ENCODE measurements around the gene DDX39B. TPM values are rescaled to one million over a fixed set of nuclear protein-coding genes. Genes with fewer than 3 reads are reported as not detected.

The DDX39B gene
- total and polyA plus RNA-seq, 2 experiments from 2014 or later, result 210 to 287 TPM

DNA sequence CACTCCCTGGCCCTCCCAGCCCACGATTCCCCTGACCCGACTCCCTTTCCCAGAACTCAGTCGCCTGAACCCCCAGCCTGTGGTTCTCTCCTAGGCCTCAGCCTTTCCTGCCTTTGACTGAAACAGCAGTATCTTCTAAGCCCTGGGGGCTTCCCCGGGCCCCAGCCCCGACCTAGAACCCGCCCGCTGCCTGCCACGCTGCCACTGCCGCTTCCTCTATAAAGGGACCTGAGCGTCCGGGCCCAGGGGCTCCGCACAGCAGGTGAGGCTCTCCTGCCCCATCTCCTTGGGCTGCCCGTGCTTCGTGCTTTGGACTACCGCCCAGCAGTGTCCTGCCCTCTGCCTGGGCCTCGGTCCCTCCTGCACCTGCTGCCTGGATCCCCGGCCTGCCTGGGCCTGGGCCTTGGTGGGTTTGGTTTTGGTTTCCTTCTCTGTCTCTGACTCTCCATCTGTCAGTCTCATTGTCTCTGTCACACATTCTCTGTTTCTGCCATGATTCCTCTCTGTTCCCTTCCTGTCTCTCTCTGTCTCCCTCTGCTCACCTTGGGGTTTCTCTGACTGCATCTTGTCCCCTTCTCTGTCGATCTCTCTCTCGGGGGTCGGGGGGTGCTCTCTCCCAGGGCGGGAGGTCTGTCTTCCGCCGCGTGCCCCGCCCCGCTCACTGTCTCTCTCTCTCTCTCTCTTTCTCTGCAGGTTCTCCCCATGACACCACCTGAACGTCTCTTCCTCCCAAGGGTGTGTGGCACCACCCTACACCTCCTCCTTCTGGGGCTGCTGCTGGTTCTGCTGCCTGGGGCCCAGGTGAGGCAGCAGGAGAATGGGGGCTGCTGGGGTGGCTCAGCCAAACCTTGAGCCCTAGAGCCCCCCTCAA lies 30.5 kb upstream of the DDX39B start, which contains the start of gene LTA:
TSS of gene LTA (plus strand) at position 249 of the 871 bp plus-strand sequence. CDS start at position 703, 454 bp downstream.
- Histone ChIP-seq H3K4me3 (no peak within 1 kb of the TSS), H3K36me3 (replicated peaks; ENCODE audit: insufficient read depth, low read depth) (no peaks in the 10 kb centered on the region), H2AFZ (no peak within 1 kb of the TSS), H3K79me2 (no peaks in the 10 kb centered on the region), H3K4me2 (no peak within 1 kb of the TSS), H3K27ac (no peak within 1 kb of the TSS), H3K9me2 (replicated peaks; ENCODE audit: insufficient read depth) (no peaks in the 10 kb centered on the region), H3K9me3 (ENCODE audit: low read depth) (no peaks in the 10 kb centered on the region), H3K27me3 (peaks cover 6% of the 10 kb centered on the region), H4K20me1 (ENCODE audit: insufficient read depth, poor library complexity, severe bottlenecking) (no peaks in the 10 kb centered on the region), H3K4me1 (ENCODE audit: insufficient read depth) (no peaks in the 10 kb centered on the region)
- DNase-seq (ENCODE audit: low spot score), result no peak
- WGBS (ENCODE audit: low lambda C conversion rate, missing lambda C conversion rate), result 84% methylated on average over 26 of the region's 27 CpGs
- TF ChIP-seq, protein P1, sequence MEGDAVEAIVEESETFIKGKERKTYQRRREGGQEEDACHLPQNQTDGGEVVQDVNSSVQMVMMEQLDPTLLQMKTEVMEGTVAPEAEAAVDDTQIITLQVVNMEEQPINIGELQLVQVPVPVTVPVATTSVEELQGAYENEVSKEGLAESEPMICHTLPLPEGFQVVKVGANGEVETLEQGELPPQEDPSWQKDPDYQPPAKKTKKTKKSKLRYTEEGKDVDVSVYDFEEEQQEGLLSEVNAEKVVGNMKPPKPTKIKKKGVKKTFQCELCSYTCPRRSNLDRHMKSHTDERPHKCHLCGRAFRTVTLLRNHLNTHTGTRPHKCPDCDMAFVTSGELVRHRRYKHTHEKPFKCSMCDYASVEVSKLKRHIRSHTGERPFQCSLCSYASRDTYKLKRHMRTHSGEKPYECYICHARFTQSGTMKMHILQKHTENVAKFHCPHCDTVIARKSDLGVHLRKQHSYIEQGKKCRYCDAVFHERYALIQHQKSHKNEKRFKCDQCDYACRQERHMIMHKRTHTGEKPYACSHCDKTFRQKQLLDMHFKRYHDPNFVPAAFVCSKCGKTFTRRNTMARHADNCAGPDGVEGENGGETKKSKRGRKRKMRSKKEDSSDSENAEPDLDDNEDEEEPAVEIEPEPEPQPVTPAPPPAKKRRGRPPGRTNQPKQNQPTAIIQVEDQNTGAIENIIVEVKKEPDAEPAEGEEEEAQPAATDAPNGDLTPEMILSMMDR (IDR thresholded peaks at IDR 0.05; ENCODE audit: poor library complexity), result no peak
- TF ChIP-seq EZH2phosphoT487 (IDR thresholded peaks at IDR 0.05; ENCODE audit: low read depth, severe bottlenecking, unreplicated experiment) (no peak), EZH2 (IDR thresholded peaks at IDR 0.05; ENCODE audit: borderline replicate concordance) (no peak)

DNA sequence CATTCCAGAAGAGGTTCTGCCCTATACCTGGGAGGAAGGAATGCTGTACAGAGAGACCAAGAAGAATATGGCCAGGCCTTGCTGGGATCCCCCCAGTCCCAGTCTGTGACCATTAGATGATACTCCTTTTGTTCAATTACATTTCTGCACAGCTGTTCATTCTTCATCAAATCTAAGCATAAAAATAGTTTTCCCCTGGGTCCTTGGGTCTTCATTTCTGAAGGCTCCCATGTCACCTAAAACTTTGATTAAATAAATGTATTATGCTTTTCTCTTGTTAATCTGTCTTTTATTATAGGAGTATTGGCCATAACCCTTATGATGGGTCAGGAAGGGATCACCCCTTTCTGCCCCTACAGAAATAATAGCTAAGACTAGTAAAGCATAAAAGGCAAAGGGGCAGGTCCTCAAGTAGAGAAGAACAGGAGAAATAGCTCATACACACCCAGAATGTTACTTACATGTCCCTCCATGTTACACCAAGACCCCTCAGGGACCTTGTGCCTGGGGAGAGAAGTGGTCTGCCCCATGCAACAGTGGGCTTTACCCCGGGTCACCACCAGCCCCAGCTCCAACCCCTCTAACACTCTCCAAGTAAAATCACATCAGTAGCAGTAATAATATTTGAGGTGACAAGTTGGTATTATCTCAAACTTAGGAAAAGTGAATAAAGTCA lies 28.2 kb upstream of the DDX39B start:
- TF ChIP-seq EZH2phosphoT487 (IDR thresholded peaks at IDR 0.05; ENCODE audit: low read depth, severe bottlenecking, unreplicated experiment) (no peak), EZH2 (IDR thresholded peaks at IDR 0.05; ENCODE audit: borderline replicate concordance) (no peak)
- TF ChIP-seq, protein P1 (IDR thresholded peaks at IDR 0.05; ENCODE audit: poor library complexity), result no peak
- Histone ChIP-seq H2AFZ (no peak overlapping the region), H3K36me3 (replicated peaks; ENCODE audit: insufficient read depth, low read depth) (no peaks in the 10 kb centered on the region), H3K27ac (no peak overlapping the region), H3K4me2 (no peak overlapping the region), H3K79me2 (no peaks in the 10 kb centered on the region), H3K4me1 (ENCODE audit: insufficient read depth) (no peaks in the 10 kb centered on the region), H3K9me2 (replicated peaks; ENCODE audit: insufficient read depth) (no peaks in the 10 kb centered on the region), H3K4me3 (no peak overlapping the region), H4K20me1 (ENCODE audit: insufficient read depth, poor library complexity, severe bottlenecking) (no peaks in the 10 kb centered on the region), H3K27me3 (peaks cover 6% of the 10 kb centered on the region), H3K9me3 (ENCODE audit: low read depth) (no peaks in the 10 kb centered on the region)
- DNase-seq (ENCODE audit: low spot score), result no peak
- WGBS (ENCODE audit: low lambda C conversion rate, missing lambda C conversion rate), result 91% methylated on average over 1 of the region's 1 CpG

DNA sequence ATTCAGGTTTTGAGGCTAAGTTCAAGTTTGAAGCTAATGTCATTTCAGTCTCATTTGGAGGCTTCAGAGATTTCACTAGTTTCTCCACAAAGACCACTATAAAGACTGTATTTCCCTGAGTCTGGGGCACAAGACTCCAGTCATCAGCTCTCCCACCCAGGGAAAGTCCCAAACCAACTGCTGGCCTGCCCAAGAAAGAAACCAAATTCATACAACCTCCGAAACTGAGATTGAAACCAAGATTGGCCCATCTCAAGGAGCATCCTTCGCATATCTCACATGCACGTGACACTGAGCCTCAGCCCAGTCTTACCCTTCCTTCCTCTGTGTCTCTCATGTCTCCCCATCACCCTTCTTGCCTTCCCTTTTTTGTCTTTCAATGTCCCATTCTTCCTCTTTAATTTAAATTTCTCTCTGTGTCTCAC lies 26.7 kb upstream of the DDX39B start:
- H3K4me1 ChIP-seq (ENCODE audit: insufficient read depth), result no peaks in the 10 kb centered on the region

More for the DNA sequence above, 26.7 kb upstream of the DDX39B start:
- Histone ChIP-seq H4K20me1 (ENCODE audit: insufficient read depth, poor library complexity, severe bottlenecking) (no peaks in the 10 kb centered on the region), H3K27me3 (peaks cover 6% of the 10 kb centered on the region), H3K4me3 (no peak overlapping the region), H2AFZ (no peak overlapping the region), H3K36me3 (replicated peaks; ENCODE audit: insufficient read depth, low read depth) (no peaks in the 10 kb centered on the region), H3K79me2 (no peaks in the 10 kb centered on the region), H3K27ac (no peak overlapping the region), H3K4me2 (no peak overlapping the region), H3K9me2 (replicated peaks; ENCODE audit: insufficient read depth) (no peaks in the 10 kb centered on the region), H3K9me3 (ENCODE audit: low read depth) (no peaks in the 10 kb centered on the region)
- TF ChIP-seq EZH2phosphoT487 (IDR thresholded peaks at IDR 0.05; ENCODE audit: low read depth, severe bottlenecking, unreplicated experiment), result no peak
- TF ChIP-seq, protein P1 (IDR thresholded peaks at IDR 0.05; ENCODE audit: poor library complexity), result no peak
- TF ChIP-seq EZH2 (IDR thresholded peaks at IDR 0.05; ENCODE audit: borderline replicate concordance), result no peak
- 84% methylated on average over 3 of the region's 3 CpGs for whole genome bisulfite sequencing (ENCODE audit: low lambda C conversion rate, missing lambda C conversion rate)
- DNase-seq (ENCODE audit: low spot score), result no peak

All from hepatocyte (in vitro differentiated cells).